Spleen (tissue), 11 donors: Measurements from ENCODE around the gene FOXM1. TPM values are rescaled to one million over a fixed set of nuclear protein-coding genes. Genes with fewer than 3 reads are reported as not detected.

Experiments
- DNase-seq: peaks from one replicate; pipeline ENCODE4 v3.0.0-alpha.2; 2020
- H3K27ac ChIP-seq, 8 donors: fragments of 200-600 bp; sonication (generic) in 7 of 8; 1 replicate in 4 of 8; 2 replicates in 4 of 8; pipeline versions ENCODE4 v1.5.0 to v1.8.0; 2016 to 2021; ENCODE audit warnings: inconsistent platforms in 4 of 8, mild to moderate bottlenecking in 4 of 8, moderate library complexity in 1 of 8
- H3K27me3 ChIP-seq, 7 donors: fragments of 200-600 bp; sonication (generic) in 6 of 7; replicated peaks in 1 of 7; 1 replicate in 4 of 7; 2 replicates in 3 of 7; pipeline versions ENCODE4 v1.5.0 to v1.8.0; 2016 to 2021; ENCODE audit warnings: inconsistent platforms in 3 of 7, mild to moderate bottlenecking in 1 of 7
- H3K36me3 ChIP-seq, 6 donors: fragments of 200-600 bp; sonication (generic) in 5 of 6; 1 replicate in 4 of 6; 2 replicates in 2 of 6; pipeline versions ENCODE4 v1.5.0 to v1.8.0; 2016 to 2021; ENCODE audit warnings: inconsistent platforms in 2 of 6
- H3K4me1 ChIP-seq, 6 donors: fragments of 200-600 bp; sonication (generic) in 5 of 6; 1 replicate in 3 of 6; 2 replicates in 3 of 6; pipeline versions ENCODE4 v1.5.0 to v1.8.0; 2016 to 2021; ENCODE audit warnings: inconsistent platforms in 3 of 6
- H3K4me3 ChIP-seq, 8 donors: fragments of 200-600 bp; sonication (generic) in 7 of 8; 1 replicate in 4 of 8; 2 replicates in 4 of 8; pipeline versions ENCODE4 v1.5.0 to v1.8.0; 2016 to 2021; ENCODE audit warnings: inconsistent platforms in 4 of 8, mild to moderate bottlenecking in 4 of 8, moderate library complexity in 2 of 8
- H3K9me3 ChIP-seq, 8 donors: fragments of 200-600 bp; sonication (generic) in 7 of 8; 1 replicate in 4 of 8; 2 replicates in 4 of 8; pipeline versions ENCODE4 v1.5.0 to v1.8.0; 2016 to 2021; ENCODE audit warnings: inconsistent platforms in 4 of 8
- POLR2A ChIP-seq, 3 donors: fragments of 450-650 bp; IDR thresholded peaks; one replicate each; pipeline ENCODE4 v1.5.1; 2017; ENCODE audit warnings: antibody characterized with exemption in 3 of 3, mild to moderate bottlenecking in 1 of 3
- POLR2AphosphoS5 ChIP-seq, 3 donors: sonication (generic); formaldehyde crosslinking; IDR thresholded peaks; one replicate each; pipeline ENCODE4 v1.5.1; 2017; ENCODE audit warnings: antibody characterized with exemption in 3 of 3
- WGBS, 5 donors: extraction: QIAGEN DNeasy Blood & Tissue Kit in 3 of 5; methylation state at CpG; one replicate each; pipeline versions ENCODE4 v1.1.5 to v1.1.7; 2013 to 2018; 5-methylcytosine and 5-hydroxymethylcytosine counted together
- intact Hi-C: fragments of 100-400 bp; cut with DNase I; formaldehyde crosslinking; loops from one replicate; pipeline ENCODE4 v1.15.0; 2023; ENCODE audit warnings: low total_unique reads
- polyA plus RNA-seq, 3 donors: library from polyadenylated mRNA; stranded (reverse); fragments of 200-250 nt; gene quantifications; one replicate each; pipeline ENCODE4 v1.2.1, GENCODE V29; 2013
- total RNA-seq, 7 donors: library from RNA; depleted of rRNA in 3 of 7; stranded (reverse); fragments of >200 nt in 3 of 7; fragmentation: NEBNext Ultra II Directional in 4 of 7; extraction: Animal tissue kit (Norgen Biotek cat#: 25700) in 4 of 7; gene quantifications; one replicate each; pipeline versions ENCODE4 v1.1.0 to v1.2.1, GENCODE V29; 2016 to 2021
- TF ChIP-seq, protein P1 (sequence below), 11 experiments: fragments of 200-600 bp in 7 of 11; fragments of 450-650 bp in 4 of 11; sonication (generic) in 4 of 11; IDR thresholded peaks in 8 of 11; conservative IDR thresholded peaks in 3 of 11; 1 replicate in 7 of 11; 2 replicates in 4 of 11; pipeline versions ENCODE4 v1.4.0 to v1.8.0; 2016 to 2021; ENCODE audit warnings: antibody characterized with exemption in 11 of 11, inconsistent platforms in 4 of 11, mild to moderate bottlenecking in 1 of 11
- donor health status: healthy with polysubstance abuse.
- donor health status: DM: no; HTN: no; CAD: no; lungs with moderate emphysema.
- donor health status: DM: no; HTN: no; CAD: no.
- donor health status: Bipolar disorder and iron deficiency.
- donor health status: healthy.
- donor health status: DM: no; HTN: no; CAD: no.
- donor health status: DM: yes; HTN: yes; CAD: no.

The FOXM1 gene
- total and polyA plus RNA-seq, 10 donors, result 1.8 to 10.2 (median 4.5) TPM

DNA sequence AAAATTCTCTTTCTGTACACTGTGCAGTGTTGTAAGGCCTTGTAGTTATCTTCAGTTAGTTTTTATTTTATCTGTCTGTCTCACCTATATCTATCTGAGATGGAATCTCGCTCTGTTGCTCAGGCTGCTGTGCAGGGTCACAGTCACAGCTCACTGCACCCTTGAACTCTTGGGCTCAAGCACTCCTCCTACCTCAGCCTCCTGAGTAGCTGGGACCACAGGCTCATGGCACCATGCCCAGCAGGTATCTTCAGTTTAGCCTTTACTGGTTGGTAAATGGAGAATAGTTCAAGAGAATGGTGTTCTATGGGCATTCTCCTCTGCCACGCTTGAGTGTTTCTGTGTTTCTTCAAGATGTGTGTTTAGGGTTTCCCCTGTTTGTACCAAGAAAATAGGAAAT, 27.3 kb upstream of the FOXM1 start:
- Histone ChIP-seq H3K27ac (no peak overlapping the region), H3K36me3 (peaks cover 0 to 3% (median under 1%) of the 10 kb centered on the region in 6 donors), H3K27me3 (no peaks in the 10 kb centered on the region), H3K4me3 (no peak overlapping the region), H3K4me1 (no peaks in the 10 kb centered on the region), H3K9me3 (no peaks in the 10 kb centered on the region)
- 93 to 97% (median 94%) methylated on average over 2 of the region's 2 CpGs for WGBS, 5 donors
- DNase-seq, result no peak
- intact Hi-C loops, result no loop called here
- TF ChIP-seq POLR2A (IDR thresholded peaks at IDR 0.05) (no peak), POLR2AphosphoS5 (IDR thresholded peaks at IDR 0.05) (no peak)

DNA sequence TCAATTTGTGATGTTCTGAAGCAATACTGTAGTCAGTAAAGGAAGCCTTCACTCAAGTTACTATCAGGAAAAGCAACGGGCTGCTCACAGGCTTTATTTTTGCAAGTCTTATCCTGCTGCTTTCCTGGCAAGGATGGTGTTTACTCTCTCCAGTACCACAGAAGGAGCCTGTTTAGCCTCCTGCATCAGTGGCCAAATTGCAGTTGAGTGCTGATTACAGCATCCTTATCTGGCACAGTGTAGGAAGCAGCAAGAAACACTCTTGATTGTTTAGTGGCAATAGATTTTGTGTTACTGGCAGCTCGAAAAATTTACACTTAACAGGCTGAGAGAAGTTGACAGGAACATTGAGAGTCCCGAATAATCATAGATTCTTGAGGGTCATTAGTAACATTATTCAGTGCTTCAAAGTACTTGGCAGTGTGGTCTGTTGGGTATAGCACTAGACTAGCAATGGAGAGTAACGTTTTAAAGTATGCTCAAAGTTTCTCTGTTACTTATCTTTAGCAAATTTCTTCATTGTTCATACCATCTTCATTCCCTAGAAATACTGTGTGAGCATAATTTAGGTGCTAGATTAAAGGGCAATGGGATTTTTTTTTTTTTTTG, 25.4 kb upstream of the FOXM1 start:
- WGBS, 5 donors, result 62 to 82% (median 75%) methylated on average over 4 of the region's 4 CpGs
- no peak for DNase-seq

DNA sequence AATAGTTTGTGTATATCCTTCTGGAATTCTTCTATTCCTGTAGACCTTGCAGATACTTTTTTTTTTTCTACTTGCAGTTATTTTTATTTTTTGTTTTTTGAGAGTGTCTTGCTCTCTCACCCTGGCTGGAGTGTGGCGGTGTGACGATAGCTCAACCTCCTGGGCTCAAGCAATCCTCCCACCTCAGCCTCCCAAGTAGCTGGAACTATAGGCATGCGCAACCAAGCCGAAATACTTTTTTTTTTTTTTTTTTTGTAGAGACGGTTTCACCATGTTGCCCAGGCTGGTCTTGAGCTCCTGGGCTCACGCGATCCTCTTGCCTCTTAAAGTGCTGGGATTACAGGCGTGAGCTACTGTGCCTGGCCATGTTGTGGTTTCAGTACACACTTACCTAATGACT, 23.7 kb upstream of the FOXM1 start:
- Histone ChIP-seq H3K27ac (no peak overlapping the region), H3K36me3 (no peaks in the 10 kb centered on the region), H3K4me3 (no peak overlapping the region), H3K9me3 (no peaks in the 10 kb centered on the region), H3K27me3 (no peaks in the 10 kb centered on the region), H3K4me1 (no peaks in the 10 kb centered on the region)
- 93 to 98% (median 96%) methylated on average over 8 of the region's 8 CpGs for WGBS, 5 donors
- DNase-seq, result no peak
- intact Hi-C loops, result no loop called here
- no peak for TF ChIP-seq POLR2A (IDR thresholded peaks at IDR 0.05)
- TF ChIP-seq, protein P1, sequence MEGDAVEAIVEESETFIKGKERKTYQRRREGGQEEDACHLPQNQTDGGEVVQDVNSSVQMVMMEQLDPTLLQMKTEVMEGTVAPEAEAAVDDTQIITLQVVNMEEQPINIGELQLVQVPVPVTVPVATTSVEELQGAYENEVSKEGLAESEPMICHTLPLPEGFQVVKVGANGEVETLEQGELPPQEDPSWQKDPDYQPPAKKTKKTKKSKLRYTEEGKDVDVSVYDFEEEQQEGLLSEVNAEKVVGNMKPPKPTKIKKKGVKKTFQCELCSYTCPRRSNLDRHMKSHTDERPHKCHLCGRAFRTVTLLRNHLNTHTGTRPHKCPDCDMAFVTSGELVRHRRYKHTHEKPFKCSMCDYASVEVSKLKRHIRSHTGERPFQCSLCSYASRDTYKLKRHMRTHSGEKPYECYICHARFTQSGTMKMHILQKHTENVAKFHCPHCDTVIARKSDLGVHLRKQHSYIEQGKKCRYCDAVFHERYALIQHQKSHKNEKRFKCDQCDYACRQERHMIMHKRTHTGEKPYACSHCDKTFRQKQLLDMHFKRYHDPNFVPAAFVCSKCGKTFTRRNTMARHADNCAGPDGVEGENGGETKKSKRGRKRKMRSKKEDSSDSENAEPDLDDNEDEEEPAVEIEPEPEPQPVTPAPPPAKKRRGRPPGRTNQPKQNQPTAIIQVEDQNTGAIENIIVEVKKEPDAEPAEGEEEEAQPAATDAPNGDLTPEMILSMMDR (IDR thresholded peaks at IDR 0.05 in 8 of 11, conservative IDR thresholded peaks at IDR 0.05 in 3 of 11), result no peak
- no peak for TF ChIP-seq POLR2AphosphoS5 (IDR thresholded peaks at IDR 0.05)

More for the DNA sequence above, 25.4 kb upstream of the FOXM1 start:
- H3K27ac ChIP-seq, result no peak overlapping the region
- TF ChIP-seq, protein P1 (IDR thresholded peaks at IDR 0.05 in 8 of 11, conservative IDR thresholded peaks at IDR 0.05 in 3 of 11), result no peak
- no peak for TF ChIP-seq POLR2A (IDR thresholded peaks at IDR 0.05)
- no peak for TF ChIP-seq POLR2AphosphoS5 (IDR thresholded peaks at IDR 0.05)
- intact Hi-C loops, result no loop called here
- H3K36me3 ChIP-seq, result no peaks in the 10 kb centered on the region
- H3K4me1 ChIP-seq, result no peaks in the 10 kb centered on the region
- no peaks in the 10 kb centered on the region for H3K9me3 ChIP-seq
- no peak overlapping the region for H3K4me3 ChIP-seq
- H3K27me3 ChIP-seq, result no peaks in the 10 kb centered on the region

DNA sequence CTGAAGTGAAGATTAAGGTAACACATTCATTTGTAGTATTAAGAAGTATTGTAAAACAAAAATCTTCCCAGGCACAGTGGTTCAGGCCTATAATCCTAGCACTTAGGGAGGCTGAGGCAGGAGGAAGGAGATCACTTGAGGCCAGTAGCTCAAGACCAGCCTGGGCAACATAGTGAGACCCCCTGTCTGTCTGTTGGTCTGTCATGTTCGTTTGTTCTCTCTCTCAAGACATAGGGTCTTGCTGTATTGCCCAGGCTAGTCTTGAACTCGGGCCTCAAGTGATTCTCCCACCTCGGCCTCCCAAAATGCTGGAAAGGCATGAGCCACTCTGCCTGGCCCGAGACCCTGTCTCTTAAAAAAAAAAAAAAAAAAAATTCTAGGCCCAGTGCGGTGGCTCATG, 20.4 kb upstream of the FOXM1 start:
- intact Hi-C loops, result no loop called here
- H3K4me3 ChIP-seq, result no peak overlapping the region
- peaks cover 0 to 16% (median 2%) of the 10 kb centered on the region in 6 donors for H3K4me1 ChIP-seq
- no peak overlapping the region for H3K27ac ChIP-seq
- no peaks in the 10 kb centered on the region for H3K27me3 ChIP-seq
- no peaks in the 10 kb centered on the region for H3K9me3 ChIP-seq
- TF ChIP-seq, protein P1 (IDR thresholded peaks at IDR 0.05 in 8 of 11, conservative IDR thresholded peaks at IDR 0.05 in 3 of 11), result no peak
- no peak for TF ChIP-seq POLR2AphosphoS5 (IDR thresholded peaks at IDR 0.05)
- no peak for TF ChIP-seq POLR2A (IDR thresholded peaks at IDR 0.05)
- no peaks in the 10 kb centered on the region for H3K36me3 ChIP-seq
- DNase-seq, result no peak
- WGBS, 5 donors, result 94 to 98% (median 96%) methylated on average over 5 of the region's 5 CpGs
